NCI-H1105 treated with DMSO at 0.1 percent for 48 hours (cell line): ENCODE measurements around the gene LELP1.
"Not testable (repeated sequence)": the region's sequence is repeated elsewhere in the genome, so short reads cannot be mapped to it uniquely, and the experiment has no call there.

Experiments used
- DNase-seq: peaks from one replicate; lab custom pipeline; 2025; lab: John Stamatoyannopoulos, UW

LELP1 gene

DNA sequence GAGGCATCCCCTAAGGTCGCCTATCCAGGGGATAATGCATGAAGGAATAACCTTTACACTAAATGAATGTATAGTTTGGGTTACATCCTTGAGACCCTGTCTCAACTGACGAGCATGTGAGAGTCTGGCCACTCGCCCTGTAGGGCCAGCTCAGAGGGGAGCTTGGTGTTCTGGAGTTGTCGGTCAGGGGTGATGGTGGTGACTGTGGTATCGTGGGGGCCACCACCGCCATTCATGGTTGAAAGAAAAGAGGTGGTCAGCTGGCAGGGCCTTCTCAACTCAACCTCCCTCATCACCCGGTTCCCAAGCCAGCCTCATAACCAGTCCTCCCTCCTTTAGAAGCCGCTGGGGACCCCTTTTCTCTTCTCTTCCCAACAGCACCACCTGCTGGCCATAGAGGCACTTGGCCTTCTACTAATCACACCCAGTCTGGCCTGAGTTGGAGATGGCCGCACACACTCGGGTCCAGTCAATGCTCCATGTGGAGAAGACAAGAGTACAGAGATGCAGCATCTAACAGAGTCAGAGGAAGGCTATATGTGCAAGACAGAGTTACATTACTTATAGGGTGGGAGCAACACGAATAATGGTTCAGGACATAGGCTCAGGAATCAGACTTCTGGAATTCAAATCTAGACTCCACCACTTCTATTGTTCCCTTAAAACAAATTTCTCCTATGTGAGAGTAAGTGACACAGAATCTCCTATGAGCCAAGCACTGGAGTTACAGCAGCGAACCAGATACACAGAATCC is 26.0 kb downstream of the LELP1 start:
- not testable (repeated sequence) for DNase-seq

DNA sequence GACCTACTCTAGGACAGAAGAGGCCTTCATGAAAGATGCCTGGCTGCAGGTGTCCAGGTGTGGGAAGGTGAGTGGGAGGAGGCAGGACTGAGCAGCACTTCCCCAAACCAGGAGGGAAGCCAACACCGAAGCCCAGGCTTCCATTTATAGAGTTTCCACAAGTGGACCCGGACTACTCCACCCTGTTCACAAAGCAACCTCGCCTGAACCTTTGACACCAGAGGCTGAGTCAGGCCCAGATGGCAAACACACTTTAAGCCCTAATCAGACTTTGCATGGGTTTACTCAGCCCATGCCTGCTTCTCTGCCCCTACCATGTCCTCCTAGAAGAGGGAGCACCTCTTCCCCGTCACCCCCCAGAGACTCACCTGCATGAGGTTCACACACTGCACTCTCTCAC is 28.1 kb downstream of the LELP1 start:
- no peak for DNase-seq

DNA sequence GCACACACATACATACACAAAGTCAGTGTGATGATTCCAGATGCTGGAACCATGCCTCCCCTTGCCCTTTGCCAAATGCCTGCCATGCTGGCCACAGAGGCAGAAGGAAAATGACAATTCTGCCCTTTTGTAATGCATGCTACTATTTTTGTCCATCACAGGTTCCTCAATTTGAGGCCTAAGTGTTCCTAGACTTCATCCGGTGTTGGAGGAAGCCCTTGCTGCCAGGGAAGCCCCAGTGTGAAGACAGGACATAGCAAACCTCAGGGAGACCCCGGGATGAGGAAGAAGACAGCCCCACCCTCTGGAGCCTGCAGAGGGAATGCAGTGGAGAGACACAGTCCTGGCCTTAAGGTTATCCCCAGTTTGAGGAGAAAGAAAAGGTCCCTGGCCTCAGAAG is 28.6 kb downstream of the LELP1 start:
- DNase-seq: no peak

DNA sequence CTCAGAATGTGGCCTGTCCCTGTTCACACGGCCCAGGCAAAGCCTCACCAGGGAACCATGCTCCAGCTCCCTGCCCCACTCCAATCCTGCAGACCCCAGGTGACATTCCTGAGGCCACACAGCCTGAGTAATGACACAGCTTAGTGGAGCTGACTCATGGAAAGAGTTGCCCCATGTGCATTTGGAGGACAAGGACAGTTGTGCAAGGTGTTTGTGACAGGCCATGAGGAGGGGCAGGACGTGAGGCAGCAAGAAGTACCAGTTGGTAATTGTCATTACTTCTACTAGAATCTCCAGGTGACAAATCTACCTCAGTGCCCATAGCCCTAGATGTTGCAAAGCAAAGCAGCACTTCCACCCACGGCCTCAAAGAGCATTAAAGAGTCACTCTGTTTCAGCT is 29.3 kb downstream of the LELP1 start:
- no peak for DNase-seq

DNA sequence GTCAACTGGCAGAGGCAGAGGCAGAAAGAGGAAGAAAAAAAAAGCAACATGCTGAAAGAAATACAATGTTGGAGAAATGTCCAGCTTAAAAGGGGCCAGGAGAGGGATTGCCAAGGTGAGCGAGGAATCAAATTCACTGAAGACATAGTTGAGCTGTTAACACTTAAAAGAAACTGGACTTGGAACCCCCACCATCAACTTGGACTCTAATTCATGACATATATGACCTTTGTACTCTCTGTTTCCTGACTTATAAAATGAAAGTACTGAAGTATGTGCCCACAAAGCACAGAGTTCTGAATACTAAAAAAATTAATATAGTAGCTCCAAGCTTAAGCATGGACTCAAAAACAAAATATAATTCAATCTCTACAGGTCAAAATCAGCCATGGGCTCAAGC is 30.2 kb downstream of the LELP1 start:
- no peak for DNase-seq

DNA sequence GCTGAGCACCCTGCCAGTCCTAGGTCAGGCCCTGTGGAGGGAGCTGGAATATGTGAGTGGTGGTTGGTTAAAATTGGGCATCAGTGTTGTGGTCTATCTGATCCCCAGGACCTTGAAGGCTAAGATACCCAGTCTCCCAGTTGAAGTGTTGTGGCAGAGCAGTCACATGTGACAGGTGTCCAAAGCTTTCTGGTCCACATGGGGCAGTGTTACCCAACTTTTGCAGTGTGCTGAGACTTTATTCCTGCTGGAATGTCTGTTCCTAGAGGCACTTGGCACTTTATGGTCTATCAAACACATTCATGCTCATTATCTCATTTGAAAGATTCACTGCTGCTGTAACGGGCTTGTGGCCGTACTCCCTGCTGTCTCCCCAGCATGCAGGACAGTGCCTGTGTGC is 35.3 kb downstream of the LELP1 start:
- no peak for DNase-seq

DNA sequence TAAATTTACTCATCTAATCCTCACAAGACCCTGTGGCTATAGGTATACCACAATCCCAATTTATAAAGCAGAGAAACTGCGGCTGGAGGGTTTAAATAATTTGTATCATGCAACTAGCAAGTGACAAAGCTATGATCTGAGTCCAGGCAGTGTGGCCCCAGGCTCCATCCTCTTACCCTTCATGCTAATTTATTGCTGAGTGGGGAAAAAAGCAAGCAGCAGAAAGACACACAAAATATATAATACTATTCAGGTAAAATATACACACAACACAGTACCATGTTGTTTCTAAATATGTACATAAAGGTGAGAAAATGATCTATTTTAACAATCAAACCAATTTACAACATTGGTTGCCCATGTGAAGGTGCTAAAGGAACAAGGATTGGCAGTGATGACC is 38.9 kb downstream of the LELP1 start:
- DNase-seq: no peak

DNA sequence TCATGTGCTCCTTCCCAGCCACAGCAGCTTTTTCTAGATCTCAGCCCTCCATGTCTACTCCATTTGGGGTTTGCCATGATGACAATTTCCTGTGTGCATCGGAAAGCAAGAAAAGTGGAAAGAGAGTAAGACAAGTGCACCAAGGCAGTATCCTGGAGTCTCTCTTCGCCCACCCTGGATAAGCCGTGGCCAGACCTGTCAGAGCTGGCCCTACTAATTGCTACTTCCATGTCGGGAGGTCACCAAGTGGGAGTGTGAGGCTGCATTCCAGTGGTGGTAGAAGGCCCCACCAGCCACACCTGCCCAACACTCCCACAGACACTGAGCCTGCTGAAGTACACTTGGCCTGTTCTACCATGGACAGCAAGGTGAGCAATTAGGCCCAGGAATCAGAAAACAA is 42.2 kb downstream of the LELP1 start:
- no peak for DNase-seq

DNA sequence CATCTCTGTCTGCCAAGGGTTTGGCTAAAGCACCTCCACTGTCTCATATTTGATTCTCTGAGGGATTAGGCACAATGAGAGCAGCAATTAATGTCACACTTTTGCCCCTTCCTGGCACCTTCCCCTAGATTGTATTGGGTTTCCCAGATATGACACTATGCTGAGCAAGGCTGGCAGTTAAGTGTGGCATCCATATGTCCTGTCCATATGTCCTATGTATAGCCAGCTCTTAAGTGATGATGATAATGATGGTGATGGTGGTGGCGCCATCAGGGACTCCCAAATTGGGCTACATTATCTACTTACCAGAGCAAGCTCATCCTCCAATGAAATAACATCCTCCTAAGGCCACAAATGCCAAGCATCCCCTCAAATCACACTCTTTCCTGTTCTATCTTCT is 42.8 kb downstream of the LELP1 start:
- DNase-seq: no peak

DNA sequence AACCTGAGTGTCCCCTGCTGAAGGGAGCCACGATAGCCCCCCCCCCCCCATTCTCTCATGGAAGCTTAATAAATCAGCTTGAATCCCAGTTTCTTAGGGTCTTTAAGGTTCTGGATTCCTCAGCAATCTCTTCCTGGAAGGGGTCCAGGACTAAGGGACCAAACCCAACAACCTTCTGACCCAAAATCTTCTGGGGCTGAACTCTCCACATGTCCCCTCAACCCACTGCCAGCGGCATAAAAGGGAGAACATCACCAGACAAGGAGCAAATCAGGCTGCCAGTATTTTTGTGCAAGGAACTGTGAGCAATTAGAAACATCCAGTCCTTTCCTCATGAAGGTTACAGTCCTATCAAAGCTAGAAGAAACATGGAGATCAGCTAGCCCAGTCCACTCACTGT is 43.6 kb downstream of the LELP1 start:
- DNase-seq: no peak

DNA sequence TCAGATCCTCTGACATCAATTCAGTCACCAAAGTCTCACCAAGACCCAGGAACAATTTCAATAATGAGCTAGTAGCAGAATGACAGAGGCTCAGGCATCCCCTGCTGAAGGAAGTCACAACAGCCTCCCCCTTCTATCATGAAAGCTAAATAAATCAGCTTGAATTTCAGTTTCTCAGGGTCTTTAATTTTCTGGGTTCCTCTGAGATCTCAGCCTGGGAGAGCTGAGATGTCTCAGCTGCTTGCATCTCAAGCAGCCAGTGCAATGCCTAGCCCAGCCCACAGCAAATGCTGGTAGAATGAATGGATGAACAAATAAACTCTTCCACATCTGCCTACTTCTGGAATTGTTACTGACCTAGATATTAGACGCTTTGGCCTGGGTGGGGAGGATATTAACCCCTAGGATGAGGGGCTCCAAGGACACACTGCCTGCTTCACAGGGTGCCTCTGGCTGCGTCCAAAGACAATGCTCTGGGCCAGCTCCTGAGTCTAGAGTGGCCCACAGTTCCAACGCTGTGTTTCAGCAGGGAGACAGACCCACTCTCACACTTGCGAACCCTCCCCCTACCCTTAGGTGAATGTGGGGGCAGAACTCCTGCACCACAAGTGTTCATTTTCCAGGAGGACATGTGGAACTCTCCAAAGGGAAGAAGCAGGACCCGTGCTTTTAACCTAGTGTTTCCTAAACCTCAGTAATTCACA is 45.1 kb downstream of the LELP1 start:
- DNase-seq: no peak

DNA sequence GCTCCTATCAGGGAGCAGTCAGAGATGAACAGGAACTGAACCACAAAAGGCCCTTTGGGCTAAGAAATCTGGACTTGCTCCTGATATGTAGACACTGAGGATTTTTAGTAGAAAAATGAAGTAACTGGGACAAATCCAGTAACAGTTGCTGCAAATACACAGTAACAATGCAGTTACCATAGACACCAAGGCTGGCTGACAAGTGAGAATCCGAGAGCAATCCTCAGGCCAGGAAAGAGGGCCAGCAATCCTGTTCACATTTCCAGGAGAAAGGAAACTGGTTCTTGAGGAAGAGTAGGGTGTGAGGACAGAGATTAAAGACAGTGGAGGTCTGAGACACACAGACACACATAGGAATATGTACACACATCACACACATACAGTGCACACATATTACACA is 46.9 kb downstream of the LELP1 start:
- no peak for DNase-seq

DNA sequence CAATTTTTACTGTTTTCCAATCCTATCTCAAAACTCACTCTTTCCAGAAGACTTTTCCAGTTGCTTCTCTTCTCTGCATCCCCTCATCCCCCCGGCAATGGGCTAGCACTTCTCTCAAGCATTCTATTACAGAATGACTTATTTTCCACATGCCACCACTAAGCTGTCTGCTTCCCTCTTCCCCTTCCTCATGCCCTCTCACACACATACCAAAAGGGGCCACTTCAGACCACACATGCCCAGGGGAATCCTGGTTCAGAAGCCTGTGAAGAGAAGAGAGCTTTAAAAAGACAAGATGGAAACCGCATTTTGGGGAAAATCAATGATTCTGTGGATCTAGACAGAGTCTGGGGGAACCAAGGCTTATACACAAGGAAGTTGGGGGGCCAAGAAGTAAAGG is 47.9 kb downstream of the LELP1 start:
- DNase-seq: no peak

DNA sequence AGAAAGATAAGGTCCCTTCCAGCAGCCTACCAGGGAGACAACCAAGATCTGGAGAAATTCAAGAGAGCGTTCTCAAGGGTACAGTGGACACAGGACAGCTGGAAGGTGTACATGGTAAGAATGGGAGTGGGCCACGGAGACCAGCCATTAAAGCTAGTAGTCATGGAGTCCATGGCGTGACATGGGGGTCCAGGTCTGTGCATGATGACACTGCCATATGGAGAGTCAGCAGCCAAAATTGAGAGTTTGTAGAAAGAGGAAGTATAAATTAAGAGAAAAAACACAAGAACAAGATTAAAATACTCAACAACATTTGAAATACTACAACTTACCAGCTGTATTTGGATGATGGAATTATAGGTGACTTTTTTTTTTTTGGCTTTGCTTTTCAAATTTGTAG is 48.3 kb downstream of the LELP1 start:
- DNase-seq: no peak

DNA sequence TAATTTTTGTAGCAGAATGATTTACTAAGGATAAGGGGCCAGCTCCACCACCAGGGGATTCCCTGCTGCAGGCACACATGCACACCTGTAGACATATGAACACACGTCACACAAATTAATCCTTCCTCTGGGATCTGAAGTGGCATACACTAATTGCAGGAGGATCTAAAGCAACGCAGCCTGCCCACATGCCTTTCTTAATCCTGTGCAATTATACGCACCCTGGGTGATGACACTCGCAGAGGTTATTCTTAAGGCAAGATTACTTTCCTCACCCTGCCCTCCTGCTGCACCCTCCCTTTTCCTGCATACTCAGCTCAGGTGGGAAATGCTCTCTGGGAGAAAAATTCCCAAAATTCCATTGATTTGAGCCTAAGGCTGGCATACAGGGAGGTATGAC is 48.8 kb downstream of the LELP1 start:
- DNase-seq: no peak

DNA sequence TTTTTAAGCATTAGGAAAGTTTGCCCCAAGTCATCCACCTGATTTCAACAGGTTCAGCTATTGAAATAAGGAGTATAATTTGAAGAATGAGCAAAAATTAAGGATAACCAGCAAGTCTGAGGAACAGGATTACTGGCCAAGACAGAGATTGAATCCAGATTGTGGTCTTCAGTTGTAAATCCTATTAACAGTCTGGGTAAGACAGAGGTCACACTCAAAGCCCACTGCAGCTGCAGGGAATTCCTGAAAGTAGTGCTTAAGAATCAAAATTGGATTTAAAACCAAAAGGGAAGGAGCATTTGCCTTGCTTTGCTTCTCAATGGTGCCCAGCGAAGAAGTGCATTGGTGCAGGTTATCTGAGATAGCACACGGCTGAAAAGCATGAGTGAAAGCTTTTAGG is 49.8 kb downstream of the LELP1 start:
- no peak for DNase-seq

DNA sequence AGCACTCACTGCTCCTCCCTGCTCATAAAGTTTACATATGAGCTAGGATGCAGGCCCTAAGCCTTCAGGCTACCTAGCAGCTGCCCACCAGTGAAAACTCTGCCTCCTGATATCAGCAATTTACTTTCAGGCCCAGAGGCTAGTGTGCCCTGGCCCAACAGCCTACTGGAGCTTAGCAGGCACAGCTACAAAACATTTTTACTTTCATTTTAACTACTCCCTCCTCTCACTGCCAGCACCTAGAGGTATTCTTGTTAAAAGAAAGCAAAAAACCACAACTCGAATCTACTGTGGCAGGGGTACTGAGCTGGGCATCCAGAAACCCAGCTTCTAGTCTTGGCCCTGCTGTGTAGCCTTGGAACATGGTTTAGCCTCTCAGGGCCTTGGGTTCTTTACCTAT is 50.5 kb downstream of the LELP1 start:
- no peak for DNase-seq
